GM21515 (cell line): ENCODE data around the gene AURKA.
"Not testable (repeated sequence)": the region's sequence is repeated elsewhere in the genome, so short reads cannot be mapped to it uniquely, and the experiment has no call there.

Experiments
- ATAC-seq: cut with Tn5 transposase; IDR thresholded peaks from one replicate; pipeline ENCODE4 v1.9.1; 2021; ENCODE audit not compliant: unreplicated experiment

Gene AURKA

DNA sequence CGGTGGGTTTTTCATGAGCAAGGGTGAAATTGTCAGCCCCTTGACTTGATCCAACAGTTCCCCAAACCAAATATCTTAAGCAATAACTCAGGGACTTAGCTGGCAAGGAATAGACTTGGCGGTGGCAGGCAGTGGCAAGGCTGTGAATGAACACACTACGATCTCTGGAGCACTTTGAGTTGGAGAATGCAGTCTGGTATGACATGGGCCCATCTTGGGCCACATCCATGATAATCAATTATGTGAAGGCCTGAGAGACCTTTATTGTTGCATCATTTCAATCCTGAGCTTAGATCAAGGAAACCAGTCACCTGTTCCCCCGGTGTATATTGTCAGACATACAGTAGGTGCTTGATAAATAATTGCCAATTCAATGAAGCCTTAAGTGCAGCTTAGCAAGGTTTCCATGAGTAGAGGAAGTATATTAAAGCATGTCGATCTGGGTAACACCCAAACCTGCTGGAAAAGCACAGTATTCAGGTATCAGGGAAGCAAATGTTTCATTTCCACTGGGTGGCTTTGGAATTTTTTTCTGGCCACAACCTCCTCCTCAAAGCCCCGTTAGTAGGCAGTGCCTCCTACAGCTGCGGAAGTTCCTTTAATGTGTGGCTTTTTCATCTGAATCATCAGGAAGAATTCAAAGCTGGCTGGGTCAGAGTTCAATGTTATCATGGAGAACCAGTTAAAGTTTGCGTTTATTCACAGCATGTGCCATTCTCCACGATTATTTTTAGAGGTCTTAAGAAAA is 30.2 kb upstream of the AURKA start:
- no peak for ATAC-seq

DNA sequence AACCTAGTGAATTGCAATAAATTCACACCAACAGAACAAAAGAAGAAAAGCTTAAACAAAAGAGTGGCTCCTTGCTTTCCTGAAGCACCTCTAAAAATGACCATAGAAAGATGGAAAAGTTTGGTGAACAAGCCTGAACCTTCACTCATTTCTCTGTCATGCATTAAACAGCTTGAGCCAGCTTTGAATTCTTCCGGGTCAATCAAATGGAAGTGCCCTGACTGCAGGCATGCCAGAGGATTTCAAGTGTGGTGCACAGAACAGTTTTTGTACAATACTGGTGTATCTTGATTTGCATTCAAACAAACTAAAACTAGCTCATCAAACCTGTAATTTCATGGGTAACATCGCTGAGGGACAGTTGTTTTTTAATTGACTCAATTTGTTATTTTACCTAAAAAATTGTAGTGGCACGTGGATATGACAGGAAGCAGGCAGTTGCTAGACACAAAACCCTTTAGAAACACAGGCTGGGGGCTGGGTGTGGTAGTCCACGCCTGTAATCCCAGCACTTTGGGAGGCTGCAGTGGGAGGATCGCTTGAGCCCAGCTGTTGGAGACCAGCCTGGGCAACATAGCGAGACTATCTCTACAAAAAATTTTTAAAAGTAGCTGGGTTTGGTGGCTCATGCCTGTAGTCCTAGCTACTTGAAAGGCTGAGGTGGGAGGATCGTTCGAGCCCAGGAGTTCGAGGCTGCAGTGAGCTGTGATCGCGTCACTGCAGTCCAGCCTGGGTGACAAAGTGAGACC is 29.1 kb upstream of the AURKA start:
- ATAC-seq: no peak

DNA sequence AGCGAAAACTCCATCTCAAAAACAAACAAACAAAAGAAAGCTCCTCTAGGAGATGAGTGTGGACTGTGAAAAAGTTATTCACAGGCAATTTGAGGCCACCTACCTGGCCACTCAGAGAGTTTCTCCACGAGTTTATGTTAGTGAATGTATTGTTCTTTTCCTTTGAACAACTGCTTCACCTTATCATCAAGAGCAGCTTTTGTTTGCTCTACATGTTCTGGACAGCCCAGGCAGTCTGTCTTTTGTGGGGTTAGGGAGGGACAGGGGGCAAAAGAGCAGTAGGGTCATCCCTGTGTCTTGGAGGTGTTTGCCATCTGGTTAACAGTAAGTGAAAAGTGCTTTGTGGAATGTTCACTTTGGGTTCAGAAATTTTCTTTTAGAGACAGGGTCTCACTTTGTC is 28.0 kb upstream of the AURKA start:
- ATAC-seq: no peak

DNA sequence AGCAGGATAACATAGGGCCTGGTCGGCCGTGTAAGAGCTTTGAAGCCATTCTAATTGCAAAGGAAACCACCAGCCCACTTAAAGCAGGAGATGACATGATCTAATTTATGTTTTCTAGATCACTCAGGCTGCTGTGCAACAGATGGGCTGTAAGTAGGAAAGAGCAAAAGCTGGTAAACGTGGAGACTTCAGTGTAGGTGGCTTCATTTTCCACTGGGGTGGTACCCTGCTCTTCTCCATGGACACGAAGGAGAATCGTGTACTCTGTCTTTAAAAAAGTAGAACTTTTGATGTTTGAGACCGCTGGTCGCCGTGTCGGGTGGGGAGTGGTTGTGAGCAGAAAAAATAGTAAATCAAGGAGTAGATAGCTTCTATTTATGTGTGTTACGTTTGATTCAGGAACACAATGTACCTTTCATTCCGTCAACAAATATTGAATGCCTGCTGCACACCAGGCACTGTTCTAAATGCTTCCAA is 26.4 kb upstream of the AURKA start:
- no peak for ATAC-seq

DNA sequence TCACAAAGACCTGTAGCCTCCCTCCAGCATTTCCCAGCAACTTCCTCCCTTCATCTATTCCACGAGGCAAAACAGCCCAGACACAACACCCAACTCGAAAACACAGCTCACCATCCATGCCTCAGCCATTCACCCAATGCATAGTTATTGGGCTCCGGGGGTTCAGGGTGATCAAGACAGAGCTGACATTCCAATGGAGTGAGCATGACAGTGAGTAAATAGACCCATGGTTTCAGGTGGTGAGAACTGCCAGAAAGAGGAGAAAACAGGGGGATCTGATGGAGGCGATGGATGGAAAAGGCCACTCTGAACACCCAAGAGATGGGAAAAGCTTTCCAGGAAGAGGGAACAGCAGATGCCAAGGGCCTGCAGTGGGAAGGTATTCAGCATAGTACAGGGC is 25.9 kb upstream of the AURKA start:
- ATAC-seq: no peak

DNA sequence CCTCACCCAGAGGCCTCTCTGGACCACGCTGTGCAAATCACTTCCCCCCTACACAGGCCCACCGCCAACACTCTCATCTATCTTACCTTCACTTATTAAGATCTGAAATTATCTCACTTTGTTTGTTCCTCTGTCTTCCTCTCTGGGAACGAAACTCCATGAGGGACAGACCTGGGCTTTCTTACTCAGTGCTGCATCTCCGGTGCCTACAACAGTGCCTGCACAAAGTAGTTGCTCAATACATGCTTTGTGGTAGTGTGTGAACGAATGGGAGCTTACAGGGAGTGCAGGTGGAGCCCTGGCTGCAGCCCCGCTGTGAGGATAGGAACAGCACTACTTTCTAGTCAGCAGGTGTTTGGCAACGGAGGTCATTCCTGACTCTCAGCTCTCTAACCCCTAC is 25.4 kb upstream of the AURKA start:
- ATAC-seq: no peak

DNA sequence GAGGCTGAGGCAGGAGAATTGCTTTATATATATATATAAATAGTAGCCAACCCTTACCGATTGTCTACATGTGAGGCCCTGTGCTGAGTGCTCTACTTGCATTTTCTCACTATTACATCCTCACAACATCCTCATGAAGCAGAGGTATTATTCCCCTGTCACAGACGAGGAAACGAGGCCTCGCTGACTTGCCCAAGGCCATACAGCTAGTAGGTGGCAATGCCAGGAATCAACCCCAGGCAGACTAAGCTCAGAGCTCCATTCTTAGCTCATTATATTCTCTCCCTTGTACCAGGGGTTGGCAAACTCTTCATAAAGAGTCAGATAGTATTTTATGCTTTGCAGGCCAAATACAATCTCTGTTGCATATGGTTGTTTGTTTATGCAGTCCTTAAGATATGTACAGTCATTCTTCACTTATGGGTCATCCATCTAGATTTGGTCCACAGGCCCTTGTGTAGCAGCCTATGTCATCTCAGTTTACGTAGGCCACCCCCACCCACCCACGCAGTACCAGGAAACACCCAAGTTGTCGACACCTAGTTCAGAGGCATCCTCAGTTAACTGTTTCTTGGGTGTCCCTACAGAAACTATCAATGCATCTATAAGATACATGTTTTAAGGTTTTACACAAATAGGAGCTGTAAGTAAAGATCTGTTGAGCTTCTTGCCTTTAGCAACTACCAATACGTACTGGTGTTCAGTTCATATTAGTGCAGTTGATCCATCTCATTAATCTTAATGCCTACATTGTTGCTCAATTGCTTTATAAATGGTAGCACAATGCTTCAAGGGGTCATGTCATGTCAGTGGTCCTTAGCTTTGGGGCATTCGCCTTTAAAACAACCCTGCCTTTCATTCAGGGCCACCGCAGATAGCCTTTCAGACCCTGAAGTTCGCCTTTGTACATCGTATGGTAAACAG is 23.1 kb upstream of the AURKA start:
- ATAC-seq: no peak

DNA sequence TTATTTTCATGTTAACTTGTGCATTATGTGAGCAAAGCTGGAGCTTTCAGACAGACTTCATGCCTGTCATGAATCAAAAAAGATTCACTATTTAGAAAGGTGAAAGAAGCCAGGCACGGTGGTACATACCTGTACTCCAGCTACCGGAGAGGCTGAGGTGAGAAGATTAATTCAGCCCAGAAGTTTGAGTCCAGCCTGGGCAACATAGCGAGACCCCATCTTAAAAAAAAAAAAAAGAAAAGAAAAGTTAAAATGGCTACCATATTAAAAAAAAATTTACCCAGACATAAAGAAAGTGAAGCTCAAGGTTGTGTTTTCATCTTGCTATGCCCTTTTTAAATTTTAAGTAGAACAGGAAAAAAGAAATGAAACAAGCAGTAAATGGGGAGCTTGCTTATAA is 20.9 kb upstream of the AURKA start:
- no peak for ATAC-seq

DNA sequence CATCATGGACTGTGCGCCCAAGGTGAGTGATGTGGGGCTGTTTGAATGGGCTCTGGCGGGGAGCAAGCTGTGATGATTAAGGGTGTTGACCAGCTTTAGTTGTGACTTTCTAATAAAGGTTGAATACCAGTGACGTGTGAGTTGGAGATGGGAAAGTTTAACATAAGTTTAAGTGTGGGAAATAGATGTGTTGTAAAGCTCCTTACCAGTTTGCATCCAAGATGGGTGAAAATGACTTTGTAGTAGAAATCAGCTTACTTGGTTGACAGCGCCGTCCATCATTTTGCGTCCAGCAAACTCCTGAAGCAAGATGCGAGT is 20.4 kb upstream of the AURKA start:
- no peak for ATAC-seq

DNA sequence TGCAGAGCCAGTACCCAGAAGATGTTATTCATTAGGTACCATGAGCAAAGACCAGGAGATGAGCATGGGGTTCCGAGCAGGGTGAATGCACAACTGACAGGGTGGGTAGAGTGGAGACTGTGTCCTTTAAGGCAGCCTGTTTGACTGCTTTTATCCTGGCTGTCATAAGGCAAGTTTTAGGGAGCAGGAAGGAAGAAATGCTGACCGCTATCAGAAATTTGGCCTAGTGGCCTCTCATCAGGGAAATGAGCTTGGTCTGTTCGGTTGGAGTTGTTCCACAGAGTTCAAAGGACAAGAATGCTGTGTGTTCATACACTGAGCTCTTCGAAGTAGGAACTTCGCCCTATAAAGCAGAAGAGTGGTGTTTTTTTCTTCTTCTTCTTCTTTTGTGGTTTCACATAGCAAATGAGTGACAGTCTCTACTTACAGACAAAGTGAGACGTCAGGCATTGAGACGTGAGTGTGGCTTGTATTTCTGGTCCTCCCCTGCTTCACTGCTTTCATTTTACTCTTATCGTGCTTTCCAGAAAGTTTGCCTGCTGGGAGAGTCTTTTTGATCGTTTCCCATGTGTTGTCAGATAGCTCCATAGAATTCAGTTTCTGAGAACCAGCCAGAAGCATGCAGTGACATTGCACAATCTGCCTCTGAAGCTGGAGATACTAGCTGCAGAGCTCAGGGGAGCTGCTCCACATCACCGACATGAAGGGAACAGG is 19.9 kb upstream of the AURKA start, which contains the start of gene CASS4:
Gene CASS4 (plus strand): TSS at position 502 of the 714 bp plus-strand sequence. CDS start 199 bp downstream, at position 701.
- peak; percentile 65 for ATAC-seq

DNA sequence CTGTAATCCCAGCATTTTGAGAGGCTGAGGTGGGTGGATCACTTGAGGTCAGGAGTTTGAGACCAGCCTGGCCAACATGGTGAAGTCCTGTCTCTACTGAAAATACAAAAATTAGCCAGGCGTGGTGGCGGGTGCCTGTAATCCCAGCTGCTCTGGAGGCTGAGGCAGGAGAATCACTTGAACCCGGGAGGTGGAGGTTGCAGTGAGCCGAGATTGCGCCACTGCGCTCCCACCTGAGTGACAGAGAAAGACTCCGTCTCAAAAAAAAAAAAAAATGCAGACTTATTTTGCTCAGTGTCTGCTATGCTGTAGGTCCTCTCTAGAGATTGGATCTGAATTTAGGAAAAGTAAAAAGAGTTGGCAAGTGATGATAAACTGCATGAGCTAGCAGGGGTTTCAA is 19.3 kb upstream of the AURKA start:
- not testable (repeated sequence) for ATAC-seq

DNA sequence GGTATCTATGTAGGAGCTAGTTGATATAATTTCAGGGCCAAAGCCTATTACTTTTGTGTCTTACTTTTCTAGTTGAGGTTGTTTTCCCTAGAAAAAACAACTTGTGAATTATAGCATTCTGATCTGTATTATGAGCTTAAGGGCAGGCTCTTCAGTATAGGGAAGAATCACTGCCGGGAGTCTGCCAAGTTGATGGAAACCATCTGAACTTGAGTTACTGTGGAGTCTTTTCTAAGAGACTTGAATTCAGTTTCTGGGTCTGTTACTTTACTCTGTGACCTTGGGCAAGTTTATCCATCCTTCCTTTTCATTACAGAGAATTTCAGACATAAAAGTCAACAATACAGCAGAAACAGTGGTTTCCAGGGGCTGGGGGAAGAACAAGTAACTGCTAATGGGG is 17.9 kb upstream of the AURKA start:
- no peak for ATAC-seq

DNA sequence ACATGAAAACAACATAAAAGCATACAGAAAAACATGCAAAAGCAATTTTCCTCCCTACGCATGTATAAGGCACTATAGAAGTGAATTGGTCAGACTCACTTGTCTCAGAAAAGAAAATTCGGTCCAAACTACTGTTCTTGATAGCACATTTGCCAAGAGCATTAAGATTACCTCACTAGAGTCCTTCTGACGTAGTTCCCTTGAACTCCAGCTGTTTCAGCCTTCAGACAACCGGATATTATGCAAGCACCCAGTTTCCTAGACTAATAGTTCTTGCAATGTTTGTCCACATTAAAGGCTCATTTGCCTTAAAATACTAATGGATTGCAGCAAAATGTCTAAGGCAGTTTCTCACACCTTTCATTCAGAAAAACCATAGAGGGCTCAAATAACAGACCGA is 17.5 kb upstream of the AURKA start:
- ATAC-seq: no peak

DNA sequence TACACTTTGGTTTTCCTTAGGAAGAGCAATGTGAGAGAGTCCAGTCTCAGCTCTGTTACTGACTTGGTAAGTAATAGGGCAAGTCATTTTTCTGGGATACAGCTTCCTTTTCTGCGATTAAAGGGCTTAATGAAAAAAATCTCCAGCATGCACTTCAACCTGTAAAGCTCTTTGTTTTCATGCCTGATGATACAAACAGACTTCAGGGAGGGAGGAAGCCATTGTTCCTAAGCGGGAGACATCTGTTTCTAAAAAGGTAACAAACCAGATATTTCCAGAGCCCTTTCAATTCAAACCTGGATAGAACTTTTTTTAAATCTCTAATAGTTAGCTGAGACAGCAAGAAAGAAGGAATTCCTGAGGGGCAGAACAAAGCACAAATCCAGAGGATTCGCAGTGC is 14.9 kb upstream of the AURKA start:
- ATAC-seq: no peak

DNA sequence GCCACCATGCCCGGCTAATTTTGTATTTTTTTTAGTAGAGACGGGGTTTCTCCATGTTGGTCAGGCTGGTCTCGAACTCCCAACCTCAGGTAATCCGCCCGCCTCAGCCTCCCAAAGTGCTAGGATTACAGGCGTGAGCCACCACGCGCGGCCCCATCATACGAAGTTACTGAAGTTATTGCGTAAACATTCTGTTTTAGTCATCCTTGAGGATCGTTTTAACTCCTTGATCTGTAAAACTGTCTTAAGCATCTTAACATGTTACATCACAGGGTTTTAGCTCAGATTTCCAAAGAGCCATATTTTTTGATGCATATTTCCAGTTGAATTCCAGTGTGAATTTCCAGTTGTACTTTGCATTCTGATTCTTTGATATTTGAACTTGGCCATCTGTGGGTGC is 13.3 kb upstream of the AURKA start:
- not testable (repeated sequence) for ATAC-seq

DNA sequence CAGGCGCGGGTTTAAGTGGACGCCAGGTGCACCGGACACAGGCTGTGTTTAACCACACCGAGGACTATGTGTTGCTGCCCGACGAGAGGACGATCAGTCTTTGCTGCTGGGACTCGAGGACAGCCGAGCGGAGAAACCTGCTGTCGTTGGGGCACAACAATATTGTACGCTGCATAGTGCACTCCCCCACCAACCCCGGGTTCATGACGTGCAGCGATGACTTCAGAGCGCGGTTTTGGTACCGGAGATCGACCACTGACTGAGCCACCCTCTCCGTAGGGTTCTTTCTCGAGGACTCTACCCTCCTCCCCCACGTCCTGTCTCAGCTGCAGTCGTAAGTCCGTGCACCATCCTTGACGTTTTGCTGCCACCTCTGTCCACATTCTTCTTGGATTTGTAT is 11.4 kb upstream of the AURKA start:
- no peak for ATAC-seq

DNA sequence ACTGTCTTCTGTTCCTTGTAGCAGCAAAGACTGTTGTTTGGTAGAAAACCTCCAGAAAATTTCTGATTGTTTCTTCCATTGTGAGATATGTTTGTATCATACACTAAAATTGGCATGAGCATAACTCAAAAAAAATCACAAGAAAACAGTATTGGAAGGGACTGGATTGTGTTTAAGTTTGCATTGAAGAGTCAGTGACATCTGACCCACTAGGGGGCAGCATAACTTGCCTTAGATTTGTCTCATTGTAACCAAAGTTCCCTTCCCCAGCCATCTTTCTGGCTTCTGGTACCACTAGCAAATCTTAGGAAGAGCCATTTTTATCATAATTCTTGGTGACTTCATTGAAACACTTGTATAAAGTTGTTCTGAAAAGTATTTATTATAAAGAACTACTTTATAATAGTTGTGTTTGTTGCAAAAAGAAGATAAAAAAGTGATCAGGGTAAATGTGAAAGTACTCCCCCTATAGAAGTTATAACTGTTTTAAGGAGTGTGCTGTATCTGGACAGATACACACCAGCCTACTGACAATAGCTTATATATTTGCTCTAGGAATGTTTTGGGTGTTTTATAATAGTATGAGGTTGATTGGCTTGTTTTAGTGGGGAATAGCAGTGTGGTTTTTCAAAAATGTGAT is 8.1 kb upstream of the AURKA start:
- peak; percentile 57 for ATAC-seq

DNA sequence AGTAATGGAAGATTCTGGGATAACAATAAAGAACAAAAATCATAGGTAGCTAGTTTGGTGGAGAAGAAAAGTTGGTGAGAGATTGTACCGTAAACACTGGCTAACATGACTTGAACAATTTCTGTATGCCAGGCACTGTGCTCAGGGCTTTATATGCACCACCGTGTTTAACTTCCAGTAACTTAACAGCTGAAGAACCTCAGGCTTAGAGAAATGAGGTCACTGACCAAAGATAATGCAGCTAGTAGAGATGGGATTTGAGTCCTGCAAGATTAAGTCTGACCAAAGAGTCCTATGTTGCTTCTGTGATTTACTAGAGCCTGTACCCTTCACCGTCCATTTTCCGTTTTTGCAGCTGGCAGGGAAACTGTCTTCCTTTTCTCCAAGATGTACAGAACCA is 3.2 kb upstream of the AURKA start:
- ATAC-seq: no peak

DNA sequence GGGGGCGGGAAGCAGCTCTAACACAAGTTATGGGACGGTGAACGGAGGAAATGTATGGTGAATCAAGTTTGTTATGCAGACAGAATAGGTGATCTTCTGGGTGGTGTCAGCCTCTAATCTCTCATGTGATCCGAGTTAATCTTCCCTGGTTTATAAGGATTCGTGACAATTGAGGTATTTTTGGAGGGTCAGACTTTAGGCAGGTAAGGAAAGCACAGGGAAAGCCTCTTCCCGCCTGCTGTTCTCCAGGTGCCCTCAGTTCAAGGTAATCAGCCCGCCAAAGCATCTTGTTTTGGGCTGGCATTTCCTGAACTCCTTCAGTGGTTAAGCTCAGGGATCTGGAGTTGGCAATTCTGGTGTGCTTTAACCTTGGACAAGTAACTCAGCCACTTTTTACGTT is 1.6 kb upstream of the AURKA start:
- ATAC-seq: no peak

DNA sequence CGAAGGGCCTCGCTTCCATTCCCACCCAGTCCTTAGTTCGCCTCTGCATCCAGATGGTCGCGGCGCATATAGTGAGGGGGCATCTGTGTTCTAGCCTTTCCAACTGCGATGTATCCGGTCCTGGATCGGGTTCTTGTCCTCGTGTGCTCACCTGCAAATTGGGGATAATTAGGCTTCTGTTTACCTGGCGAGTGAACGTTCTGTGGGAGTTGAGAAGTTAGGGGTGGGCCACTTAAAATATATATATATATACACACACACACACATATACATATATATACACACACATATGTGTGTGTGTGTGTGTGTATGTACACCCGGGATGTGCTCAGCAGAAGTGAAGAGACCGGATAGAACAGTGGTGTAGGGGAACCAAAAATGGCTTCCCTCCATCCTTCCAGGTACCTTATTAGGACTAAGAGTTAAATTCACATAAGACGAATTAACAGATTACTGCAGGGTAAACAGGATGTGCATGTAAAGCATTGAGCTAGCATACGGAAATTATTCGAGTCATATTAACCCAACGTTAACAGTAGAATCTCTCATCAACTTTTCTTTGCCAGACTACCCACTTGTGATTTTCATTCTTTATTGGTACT is 967 bp upstream of the AURKA start:
- no peak for ATAC-seq
